T-cell (primary cell): ENCODE results near the gene FCRL5. TPM values are rescaled to one million over a fixed set of nuclear protein-coding genes. Genes with fewer than 3 reads are reported as not detected.

Experiments used
- ATAC-seq, 4 experiments: fragments of 200-7000 bp in 3 of 4; fragments of 150-1000 bp in 1 of 4; cut with Tn5 transposase; replicated peaks in 1 of 4; 1 replicate in 3 of 4; 2 replicates in 1 of 4; pipeline ENCODE4 v1.10.0; 2021; ENCODE audit warnings: moderate library complexity in 3 of 4, mild to moderate bottlenecking in 2 of 4, moderate number of reproducible peaks in 1 of 4
- CTCF ChIA-PET, 2 donors: fragments of 300-600 bp; sonication (Branson Sonifier 250); formaldehyde crosslinking; loops; one replicate each; lab custom pipeline; 2022; ENCODE audit warnings: antibody characterized with exemption in 2 of 2; lab: Charles Lee
- POLR2A ChIA-PET, 2 donors: fragments of 300-600 bp; sonication (Branson Sonifier 250); formaldehyde crosslinking; loops; one replicate each; lab custom pipeline; 2022; ENCODE audit warnings: antibody characterized with exemption in 2 of 2; lab: Charles Lee
- DNase-seq, 35 experiments: peaks; one replicate each; pipeline versions ENCODE4 v3.0.0 to v3.0.0-alpha.2; 2013 to 2023
- H3K27ac ChIP-seq: one replicate; pipeline ENCODE4 v1.5.1; 2013; ENCODE audit warnings: low read length
- H3K27me3 ChIP-seq, 2 experiments: replicated peaks in 1 of 2; 1 replicate in 1 of 2; 2 replicates in 1 of 2; pipeline versions ENCODE4 v1.6.1 to v1.7.0; 2013; ENCODE audit warnings: low read length in 1 of 2, mixed read lengths in 1 of 2; ENCODE audit not compliant: control insufficient read depth in 2 of 2, insufficient read depth in 2 of 2; ENCODE audit errors: extremely low read depth in 1 of 2
- H3K36me3 ChIP-seq, 2 donors: 1 replicate in 1 of 2; 2 replicates in 1 of 2; pipeline versions ENCODE4 v1.6.1 to v1.7.0; 2013; ENCODE audit warnings: low read length in 1 of 2; ENCODE audit not compliant: control insufficient read depth in 2 of 2, insufficient read depth in 1 of 2; ENCODE audit errors: extremely low read depth in 1 of 2
- H3K4me1 ChIP-seq, 2 experiments: 1 replicate in 1 of 2; 2 replicates in 1 of 2; pipeline versions ENCODE4 v1.6.1 to v1.7.0; 2013; ENCODE audit warnings: low read length in 2 of 2, mixed read lengths in 1 of 2; ENCODE audit not compliant: insufficient read depth in 2 of 2, control insufficient read depth in 1 of 2; ENCODE audit errors: extremely low read depth in 1 of 2
- H3K4me3 ChIP-seq, 2 donors: 1 replicate in 1 of 2; 2 replicates in 1 of 2; pipeline versions ENCODE4 v1.5.1 to v1.7.0; 2013; ENCODE audit warnings: mild to moderate bottlenecking in 2 of 2, low read length in 1 of 2, moderate library complexity in 1 of 2; ENCODE audit not compliant: control insufficient read depth in 1 of 2; ENCODE audit errors: extremely low read depth in 1 of 2
- H3K9me3 ChIP-seq: 2 replicates; pipeline ENCODE4 v1.7.0; 2013
- H3K27ac Mint-ChIP-seq, 2 donors: one replicate each; pipeline ENCODE4 v1.8.0; 2020 to 2021; ENCODE audit warnings: mild to moderate bottlenecking in 2 of 2, mixed read lengths in 2 of 2
- H3K27me3 Mint-ChIP-seq, 2 donors: one replicate each; pipeline ENCODE4 v1.8.0; 2021 to 2022; ENCODE audit warnings: mixed read lengths in 2 of 2
- H3K36me3 Mint-ChIP-seq: one replicate; pipeline ENCODE4 v1.8.0; 2021; ENCODE audit warnings: mixed read lengths
- H3K4me1 Mint-ChIP-seq, 3 donors: one replicate each; pipeline ENCODE4 v1.8.0; 2020 to 2022; ENCODE audit warnings: mixed read lengths in 3 of 3, mild to moderate bottlenecking in 1 of 3
- H3K4me3 Mint-ChIP-seq, 3 donors: one replicate each; pipeline ENCODE4 v1.8.0; 2020 to 2022; ENCODE audit warnings: mild to moderate bottlenecking in 3 of 3, mixed read lengths in 3 of 3, moderate library complexity in 3 of 3
- H3K9me3 Mint-ChIP-seq, 3 donors: one replicate each; pipeline ENCODE4 v1.8.0; 2020 to 2022; ENCODE audit warnings: mixed read lengths in 3 of 3
- WGBS: methylation state at CpG from one replicate; pipeline ENCODE4 v1.1.5; 2013; ENCODE audit warnings: missing lambda C conversion rate; ENCODE audit not compliant: insufficient coverage; 5-methylcytosine and 5-hydroxymethylcytosine counted together
- total RNA-seq, 35 experiments: library from RNA in 6 of 35; stranded (reverse) in 6 of 35; fragments of 120-200 nt in 1 of 35; gene quantifications; one replicate each; pipeline versions ENCODE4 v1.2.1 to v1.2.4 and lab custom pipeline; 2013 to 2026

Gene FCRL5
- total RNA-seq, 5 donors from 2014 or later (not counting 1 experiment from before 2014, with no cell fraction given), result 0.28 to 1.6 (median 0.76) TPM

GRCh38 chr1:157519451-157519850 lies 32.9 kb downstream of the FCRL5 start:
- H3K36me3 ChIP-seq, result no peaks in the 10 kb centered on the region
- no peak overlapping the region for H3K27ac Mint-ChIP-seq
- no peak overlapping the region for H3K27ac ChIP-seq
- no peaks in the 10 kb centered on the region for H3K36me3 Mint-ChIP-seq
- no peaks in the 10 kb centered on the region for H3K27me3 ChIP-seq
- no peaks in the 10 kb centered on the region for H3K9me3 ChIP-seq
- ChIA-PET POLR2A (no interaction called here), CTCF (no interaction called here)
- H3K4me1 ChIP-seq, result no peaks in the 10 kb centered on the region
- WGBS, result 86% methylated on average over 1 of the region's 2 CpGs
- H3K27me3 Mint-ChIP-seq, result peaks cover 4 to 6% of the 10 kb centered on the region in 2 donors
- DNase-seq (no peak), ATAC-seq (no peak)
- peaks cover 0 to 8% (median 8%) of the 10 kb centered on the region in 3 donors for H3K4me1 Mint-ChIP-seq
- no peak overlapping the region for H3K4me3 Mint-ChIP-seq
- H3K9me3 Mint-ChIP-seq, result no peaks in the 10 kb centered on the region
- H3K4me3 ChIP-seq, result no peak overlapping the region

GRCh38 chr1:157517016-157517415 lies 35.3 kb downstream of the FCRL5 start:
- no peaks in the 10 kb centered on the region for H3K36me3 ChIP-seq
- H3K4me3 ChIP-seq, result no peak overlapping the region
- no peaks in the 10 kb centered on the region for H3K9me3 ChIP-seq
- no peak overlapping the region for H3K27ac Mint-ChIP-seq
- no peaks in the 10 kb centered on the region for H3K9me3 Mint-ChIP-seq
- ChIA-PET POLR2A (no interaction called here), CTCF (no interaction called here)
- no peaks in the 10 kb centered on the region for H3K36me3 Mint-ChIP-seq
- ATAC-seq, result no peak
- peak in 1 of 35 experiments; percentile 4 for DNase-seq
- H3K4me3 Mint-ChIP-seq, result no peak overlapping the region
- no peaks in the 10 kb centered on the region for H3K4me1 ChIP-seq
- H3K27ac ChIP-seq, result no peak overlapping the region
- no peaks in the 10 kb centered on the region for H3K27me3 ChIP-seq
- H3K4me1 Mint-ChIP-seq, result peaks cover 0 to 2% (median under 1%) of the 10 kb centered on the region in 3 donors
- peaks cover 2 to 4% of the 10 kb centered on the region in 2 donors for H3K27me3 Mint-ChIP-seq
- 87% methylated on average over 3 of the region's 8 CpGs for WGBS

- Histone ChIP-seq H3K4me1 (no peaks in the 10 kb centered on the region), H3K27ac (no peak overlapping the region), H3K9me3 (no peaks in the 10 kb centered on the region), H3K36me3 (no peaks in the 10 kb centered on the region), H3K27me3 (no peaks in the 10 kb centered on the region), H3K4me3 (no peak overlapping the region)
- CTCF ChIA-PET, result no interaction called here
- 97% methylated on average over 7 of the region's 7 CpGs for WGBS
- peaks cover 0 to 4% of the 10 kb centered on the region in 2 donors for H3K27me3 Mint-ChIP-seq
- H3K36me3 Mint-ChIP-seq, result no peaks in the 10 kb centered on the region
- H3K4me3 Mint-ChIP-seq, result no peak overlapping the region
- peaks cover 0 to 4% (median 2%) of the 10 kb centered on the region in 3 donors for H3K4me1 Mint-ChIP-seq
- no peak for ATAC-seq
- no peaks in the 10 kb centered on the region for H3K9me3 Mint-ChIP-seq
- DNase-seq, result no peak
- POLR2A ChIA-PET, result no interaction called here
- no peak overlapping the region for H3K27ac Mint-ChIP-seq
These were observed 36.6 kb downstream of the FCRL5 start for GRCh38 chr1:157515709-157516108.

- Histone ChIP-seq H3K9me3 (no peaks in the 10 kb centered on the region), H3K4me1 (no peaks in the 10 kb centered on the region), H3K4me3 (no peak overlapping the region), H3K27ac (no peak overlapping the region), H3K36me3 (no peaks in the 10 kb centered on the region), H3K27me3 (no peaks in the 10 kb centered on the region)
- peaks cover 0 to 4% (median 2%) of the 10 kb centered on the region in 3 donors for H3K4me1 Mint-ChIP-seq
- no peak overlapping the region for H3K27ac Mint-ChIP-seq
- no peaks in the 10 kb centered on the region for H3K36me3 Mint-ChIP-seq
- ATAC-seq (no peak), DNase-seq (no peak)
- no peaks in the 10 kb centered on the region for H3K9me3 Mint-ChIP-seq
- ChIA-PET CTCF (no interaction called here), POLR2A (no interaction called here)
- H3K4me3 Mint-ChIP-seq, result no peak overlapping the region
- WGBS, result 33% methylated on average over 1 of the region's 3 CpGs
- peaks cover 0 to 3% of the 10 kb centered on the region in 2 donors for H3K27me3 Mint-ChIP-seq
These were observed 37.2 kb downstream of the FCRL5 start for GRCh38 chr1:157515141-157515540.

GRCh38 chr1:157512036-157512969 lies 40.0 kb downstream of the FCRL5 start:
- peaks cover 0 to 4% (median 2%) of the 10 kb centered on the region in 3 donors for H3K4me1 Mint-ChIP-seq
- H3K9me3 Mint-ChIP-seq, result no peaks in the 10 kb centered on the region
- ChIA-PET POLR2A (no interaction called here), CTCF (no interaction called here)
- WGBS, result 84% methylated on average over 2 of the region's 3 CpGs
- H3K36me3 ChIP-seq, result no peaks in the 10 kb centered on the region
- peaks cover 5 to 8% of the 10 kb centered on the region in 2 donors for H3K27me3 Mint-ChIP-seq
- DNase-seq (no peak), ATAC-seq (no peak)
- H3K4me3 ChIP-seq, result no peak overlapping the region
- H3K27me3 ChIP-seq, result no peaks in the 10 kb centered on the region
- no peaks in the 10 kb centered on the region for H3K9me3 ChIP-seq
- no peak overlapping the region for H3K27ac Mint-ChIP-seq
- no peak overlapping the region for H3K4me3 Mint-ChIP-seq
- H3K4me1 ChIP-seq, result no peaks in the 10 kb centered on the region
- no peak overlapping the region for H3K27ac ChIP-seq
- H3K36me3 Mint-ChIP-seq, result no peaks in the 10 kb centered on the region

- Histone ChIP-seq H3K4me3 (no peak overlapping the region), H3K9me3 (no peaks in the 10 kb centered on the region), H3K27ac (no peak overlapping the region), H3K4me1 (no peaks in the 10 kb centered on the region), H3K36me3 (no peaks in the 10 kb centered on the region), H3K27me3 (peaks cover 0 to 9% of the 10 kb centered on the region in 2 experiments)
- ATAC-seq (no peak), DNase-seq (no peak)
- Mint-ChIP-seq H3K36me3 (no peaks in the 10 kb centered on the region), H3K27me3 (peaks cover 14 to 15% of the 10 kb centered on the region in 2 donors), H3K4me3 (no peak overlapping the region), H3K27ac (no peak overlapping the region), H3K9me3 (no peaks in the 10 kb centered on the region), H3K4me1 (peaks cover 0 to 4% (median 2%) of the 10 kb centered on the region in 3 donors)
- ChIA-PET POLR2A (no interaction called here), CTCF (interaction anchor here in 1 of 2 donors (0.6 kb wide), 1 partner anchor 21 kb away, joined by 6 read pairs; no protein-coding TSS in a partner anchor)
- WGBS, result no CpG with 5 or more reads among the region's 9 CpGs
These were observed 42.6 kb downstream of the FCRL5 start for GRCh38 chr1:157509546-157510232.
